ENCODE results near the gene APBA1. TPM values are rescaled to one million over a fixed set of nuclear protein-coding genes. Genes with fewer than 3 reads are reported as not detected.
A peak's percentile ranks its signal among the peaks of the same experiment; 100 is the strongest.

APBA1 gene
- total RNA-seq, 1 donor from 2014 or later: 19.7 TPM

DNA sequence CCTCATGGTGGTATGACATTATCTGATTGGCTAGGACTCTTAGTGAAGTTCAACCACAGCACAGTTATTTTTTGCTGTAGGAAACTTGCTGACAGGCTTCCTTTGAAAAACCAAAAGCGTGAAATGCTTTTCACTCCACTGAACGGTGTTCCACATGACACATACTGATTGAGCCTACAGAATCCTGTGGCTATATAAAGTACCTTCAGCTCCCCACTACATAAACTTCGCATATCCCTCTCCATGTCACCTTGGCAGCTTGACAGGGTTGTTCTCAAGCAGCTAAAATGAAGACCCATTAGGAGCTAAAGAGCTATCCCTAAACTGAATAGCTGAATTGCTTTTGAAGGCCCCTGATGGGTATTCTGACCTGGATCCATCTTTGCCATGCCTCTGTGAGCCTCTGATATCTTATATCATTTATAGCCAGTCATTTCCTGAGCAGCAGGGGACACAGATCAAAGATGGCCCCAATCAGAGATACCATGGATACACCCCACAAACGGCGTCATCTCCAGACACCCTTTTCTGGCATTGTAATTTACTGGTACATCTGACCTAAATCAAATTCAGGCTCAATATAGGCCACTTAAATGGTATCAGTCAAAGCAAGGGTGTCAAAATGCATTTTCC, 91.5 kb downstream of the APBA1 start:
- ATAC-seq (no peak), DNase-seq (ENCODE audit: low spot score) (no peak)

GRCh38 chr9:69579760-69580581, 92.2 kb downstream of the APBA1 start:
- ATAC-seq (peak; percentile 87), DNase-seq (ENCODE audit: low spot score) (peak; percentile 78)

GRCh38 chr9:69579032-69579758, 93.0 kb downstream of the APBA1 start:
- DNase-seq (ENCODE audit: low spot score) (no peak), ATAC-seq (no peak)

DNA sequence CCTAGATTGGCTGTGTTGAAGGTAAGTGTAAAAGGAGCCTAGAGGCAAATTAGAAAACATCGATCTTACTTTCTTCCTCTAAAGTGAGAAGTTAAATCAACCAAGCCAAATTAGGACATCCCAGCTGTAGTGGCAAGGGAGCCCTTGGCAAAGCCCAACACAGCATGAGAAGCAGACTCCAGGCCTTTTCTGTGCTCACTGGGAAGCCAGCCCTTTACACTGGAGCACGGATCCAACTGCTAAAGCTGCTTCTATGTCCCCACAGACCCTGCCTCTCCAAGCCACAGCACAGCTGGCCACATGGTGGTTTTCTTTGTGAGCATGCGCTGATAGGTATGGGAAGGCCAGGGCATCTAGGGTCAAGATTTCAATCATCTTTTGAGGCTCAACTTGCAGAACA, 94.1 kb downstream of the APBA1 start:
- DNase-seq (ENCODE audit: low spot score) (no peak), ATAC-seq (no peak)

- ATAC-seq (no peak), DNase-seq (ENCODE audit: low spot score) (no peak)
These were observed 95.0 kb downstream of the APBA1 start for GRCh38 chr9:69577123-69577522.

DNA sequence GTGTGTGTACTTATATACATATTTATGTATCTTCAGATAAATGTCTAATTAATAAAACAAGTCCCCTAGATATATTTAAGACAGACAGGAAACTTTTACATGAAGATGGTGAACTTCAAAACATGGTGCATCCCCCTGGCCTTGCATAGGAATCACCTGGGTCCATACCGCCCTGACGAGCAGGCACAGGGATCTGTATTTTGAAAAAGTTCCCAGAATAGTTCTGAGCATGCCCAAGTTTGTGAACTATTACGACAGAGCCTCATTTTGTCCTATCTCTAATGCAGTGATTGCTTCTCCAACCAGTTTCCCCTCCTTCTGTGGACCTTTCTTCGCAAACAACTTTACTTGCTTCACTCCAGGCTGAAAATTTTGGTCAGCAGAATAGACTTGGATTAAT, 98.1 kb downstream of the APBA1 start:
- ATAC-seq (peak; percentile 93), DNase-seq (ENCODE audit: low spot score) (peak; percentile 50)

DNA sequence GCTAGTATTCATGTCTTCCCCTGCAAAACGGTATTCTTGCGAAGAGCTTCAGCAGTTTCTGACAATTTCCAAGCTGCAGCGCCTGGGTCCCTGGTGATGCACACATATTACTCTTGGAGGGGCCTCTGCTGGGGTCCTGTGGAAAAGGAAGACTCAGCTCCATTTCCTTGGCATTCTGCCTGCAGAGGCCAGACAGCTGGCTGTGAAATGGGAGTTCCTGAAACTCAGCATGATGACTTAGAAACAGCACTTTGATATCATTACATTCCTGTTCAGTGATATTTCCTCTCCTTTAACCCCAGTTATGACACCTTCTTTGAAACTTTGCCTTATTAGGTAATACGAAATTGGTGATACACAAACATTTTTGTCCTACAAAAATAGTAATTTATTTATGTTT, 98.5 kb downstream of the APBA1 start:
- DNase-seq (ENCODE audit: low spot score) (no peak), ATAC-seq (no peak)

DNA sequence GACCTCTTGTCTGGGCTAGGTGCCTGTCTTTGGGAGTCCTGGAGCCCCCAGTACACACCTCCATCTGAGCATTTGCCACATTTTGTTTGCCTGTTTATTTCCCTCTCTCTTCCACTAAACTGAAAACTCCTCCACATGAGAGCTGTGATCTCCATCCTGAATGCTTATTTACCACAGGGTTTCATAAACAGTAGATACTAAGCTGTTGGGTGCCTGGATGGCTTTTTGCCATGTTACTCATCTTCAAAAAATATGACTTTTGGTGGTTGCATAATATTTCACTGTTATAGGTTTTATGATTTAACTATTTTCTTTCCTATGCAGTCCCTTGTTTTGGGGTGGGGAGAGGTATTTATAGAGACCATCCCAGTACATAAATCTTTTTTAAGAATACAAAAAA, 99.6 kb downstream of the APBA1 start:
- no peak for DNase-seq (ENCODE audit: low spot score)
- ATAC-seq: no peak

DNA sequence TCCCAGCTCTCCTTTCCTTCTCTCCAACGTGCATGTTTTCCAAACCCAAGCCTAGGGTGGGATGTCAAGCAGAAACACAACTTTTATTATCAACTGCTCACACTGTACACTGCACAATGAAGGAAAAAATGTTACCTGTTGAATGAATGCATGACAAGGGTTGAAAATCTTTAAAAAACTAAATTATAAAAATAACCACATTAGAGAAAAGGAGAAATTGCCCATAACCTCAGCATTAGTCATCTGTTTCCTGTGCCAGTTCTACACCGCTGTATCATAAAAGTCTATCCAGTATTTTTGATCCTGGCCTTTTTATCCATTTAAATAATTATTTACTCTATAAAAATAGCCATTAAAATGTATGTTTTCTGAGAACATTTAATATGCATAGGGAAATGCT, 101.1 kb downstream of the APBA1 start:
- no peak for DNase-seq (ENCODE audit: low spot score)
- ATAC-seq: no peak

GRCh38 chr9:69569738-69570451, 102.3 kb downstream of the APBA1 start:
- no peak for ATAC-seq
- no peak for DNase-seq (ENCODE audit: low spot score)

DNA sequence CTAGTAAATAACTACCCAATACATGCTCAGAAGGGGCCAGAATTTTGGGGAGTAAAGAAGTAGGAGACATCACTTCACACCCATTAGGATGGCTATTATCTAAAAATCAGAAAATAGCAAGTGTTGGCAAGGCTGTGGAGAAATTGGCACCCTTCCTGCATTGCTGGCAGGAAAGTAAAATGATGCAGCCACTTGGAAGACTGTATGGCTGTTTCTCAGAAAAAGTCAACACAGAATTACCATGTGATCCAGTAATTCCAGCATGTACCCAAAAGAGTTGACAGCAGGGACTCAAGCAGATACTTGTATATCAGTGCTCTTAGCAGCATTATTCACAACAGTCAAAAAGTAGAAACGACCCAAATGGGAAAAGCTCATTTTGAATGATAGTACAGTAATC, 107.6 kb downstream of the APBA1 start:
- ATAC-seq (peak; percentile 63), DNase-seq (ENCODE audit: low spot score) (no peak)

DNA sequence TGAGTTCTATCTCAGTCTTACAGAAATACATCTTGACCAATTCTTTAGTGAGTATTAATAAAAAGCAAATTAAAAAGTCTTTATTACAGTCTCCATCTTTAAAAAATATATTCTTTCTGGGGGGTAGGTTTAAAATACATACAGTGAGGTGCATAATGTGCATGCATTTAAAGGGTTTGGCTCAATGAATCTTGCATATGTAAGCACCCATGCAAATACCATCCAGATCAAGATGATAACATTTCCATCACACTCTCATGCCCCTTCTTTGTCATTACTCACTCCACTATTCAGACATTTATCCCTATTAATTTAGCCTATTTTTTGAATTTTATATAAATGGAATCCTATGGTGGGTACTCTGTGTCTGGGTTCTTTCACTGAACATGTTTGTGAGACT, 113.0 kb downstream of the APBA1 start:
- DNase-seq (ENCODE audit: low spot score) (no peak), ATAC-seq (no peak)

GRCh38 chr9:69556707-69557106, 115.5 kb downstream of the APBA1 start:
- no peak for ATAC-seq
- DNase-seq (ENCODE audit: low spot score): no peak

- ATAC-seq: no peak
These were observed 116.4 kb downstream of the APBA1 start for GRCh38 chr9:69555802-69556201.

GRCh38 chr9:69554945-69555344, 117.2 kb downstream of the APBA1 start:
- ATAC-seq: peak; percentile 42

More at GRCh38 chr9:69555802-69556201, 116.4 kb downstream of the APBA1 start:
- no peak for DNase-seq (ENCODE audit: low spot score)

GRCh38 chr9:69549310-69550202, 122.6 kb downstream of the APBA1 start:
- ATAC-seq (peak; percentile 88), DNase-seq (ENCODE audit: low spot score) (no peak)

More at GRCh38 chr9:69554945-69555344, 117.2 kb downstream of the APBA1 start:
- no peak for DNase-seq (ENCODE audit: low spot score)

DNA sequence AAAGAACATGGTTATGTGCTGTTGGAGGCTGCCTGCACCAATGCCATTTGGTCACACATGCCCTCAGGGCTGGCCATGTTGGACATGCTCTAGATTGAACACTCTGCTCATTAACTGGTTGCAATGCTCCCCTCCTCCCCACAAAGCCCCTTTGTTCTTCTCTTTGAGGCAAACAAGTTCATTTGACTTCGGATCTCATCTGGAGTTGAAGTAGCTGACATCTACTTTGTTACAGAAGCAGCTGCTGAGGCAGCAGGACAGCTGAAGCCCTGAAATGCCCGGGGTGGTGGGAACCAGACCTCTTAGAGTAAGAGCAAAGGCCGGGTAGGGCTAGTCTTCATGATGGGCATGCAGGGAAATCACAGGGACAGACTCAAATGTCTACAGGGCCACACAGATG, 123.5 kb downstream of the APBA1 start:
- ATAC-seq: no peak
- DNase-seq (ENCODE audit: low spot score): no peak

- ATAC-seq (peak; percentile 79), DNase-seq (ENCODE audit: low spot score) (no peak)
These were observed 125.9 kb downstream of the APBA1 start for GRCh38 chr9:69546265-69546664.

DNA sequence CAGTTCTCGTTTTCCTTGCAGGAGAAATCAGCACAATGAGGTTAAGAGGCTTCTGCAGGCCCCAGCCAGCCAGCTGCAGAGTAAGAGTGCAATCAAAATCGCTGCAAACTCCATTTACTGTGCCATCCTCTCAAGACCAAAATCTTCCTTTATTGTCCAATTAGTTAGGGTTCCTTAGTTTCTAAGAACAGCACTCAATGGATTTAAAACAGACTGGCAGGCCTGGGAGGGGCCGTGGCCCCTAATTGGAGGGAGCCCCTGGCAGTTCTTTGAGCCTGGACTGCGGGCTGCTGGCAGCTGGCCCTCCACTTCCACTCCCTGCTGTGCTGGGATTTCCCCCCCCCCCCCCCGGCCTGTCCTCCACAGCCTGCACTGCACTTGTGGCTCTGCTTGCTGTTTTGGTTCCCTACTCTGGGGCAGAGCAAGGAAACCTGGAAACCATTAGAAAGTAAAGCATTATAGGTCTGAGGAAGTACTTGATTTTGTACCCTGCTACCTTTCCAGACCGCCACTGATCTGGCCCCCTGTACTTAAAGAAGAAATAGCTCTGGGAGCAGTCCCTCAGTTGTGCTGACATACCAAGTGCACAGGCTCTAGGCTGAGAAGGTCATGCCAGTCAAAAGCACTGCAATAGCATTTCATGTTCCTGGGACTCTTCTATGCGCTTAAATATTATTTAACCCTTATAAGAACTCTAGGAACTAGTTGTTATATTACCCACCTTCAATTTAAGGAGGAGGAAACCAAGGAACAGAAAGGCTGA, 129.0 kb downstream of the APBA1 start:
- no peak for DNase-seq (ENCODE audit: low spot score)
- ATAC-seq: peak; percentile 75

All from left lobe of liver (tissue), 2 donors.